ENCODE measurements around the gene ADAM33. TPM values are rescaled to one million over a fixed set of nuclear protein-coding genes. Genes with fewer than 3 reads are reported as not detected.

The ADAM33 gene
- total RNA-seq, 1 donor from 2014 or later: 3.0 TPM

DNA sequence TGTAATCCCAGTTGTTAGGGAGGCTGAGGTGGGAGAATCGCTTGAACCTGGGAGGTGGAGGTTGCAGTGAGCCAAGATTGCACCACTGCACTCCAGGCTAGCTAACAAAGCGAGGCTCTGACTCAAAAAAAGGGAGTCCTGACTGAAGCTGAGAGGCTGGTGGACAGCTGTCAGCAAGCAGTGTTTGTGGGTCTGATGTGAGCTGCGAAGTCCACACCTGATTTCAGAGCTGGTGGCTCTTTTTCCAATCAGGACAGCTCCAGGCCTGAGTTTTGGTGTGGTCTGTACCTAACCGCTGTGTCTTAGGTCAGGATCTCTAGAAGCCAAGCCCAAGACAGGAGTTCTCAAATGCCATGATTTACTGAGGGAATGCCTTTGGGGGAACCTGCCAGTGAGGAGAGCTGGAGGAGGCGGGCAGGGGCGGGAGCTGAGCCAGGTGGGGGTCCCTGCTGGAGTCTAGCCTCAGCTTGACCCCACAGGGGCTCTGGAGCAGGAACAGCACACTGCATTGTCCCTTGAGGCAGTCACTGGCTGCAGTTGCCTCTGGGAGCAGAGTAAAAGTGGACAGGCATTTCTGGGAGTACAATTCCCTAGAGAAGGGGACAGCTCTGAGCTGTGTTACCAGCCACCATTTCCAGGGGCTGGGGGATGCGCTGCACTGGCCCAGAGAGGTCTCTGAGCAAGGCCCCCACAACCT is 23.6 kb downstream of the ADAM33 start:
- intact Hi-C loops (cut with DNase I): no loop called here
- peak; percentile 35 for DNase-seq (ENCODE audit: low spot score)

DNA sequence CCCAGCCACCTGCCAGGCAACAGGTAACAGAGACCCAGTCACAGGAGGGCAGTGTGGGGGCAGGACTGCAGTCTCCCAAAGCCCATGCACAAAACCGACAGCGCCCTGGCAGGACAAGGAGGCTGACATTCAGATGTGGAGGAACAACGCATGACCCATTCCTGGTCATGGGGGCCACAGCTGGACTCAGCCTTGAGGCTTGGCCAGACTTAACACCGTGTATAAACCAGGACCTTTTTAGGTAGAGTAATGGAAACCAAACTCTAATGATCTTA is 26.7 kb downstream of the ADAM33 start:
- intact Hi-C loops (cut with DNase I): no loop called here
- DNase-seq (ENCODE audit: low spot score): peak; percentile 29

DNA sequence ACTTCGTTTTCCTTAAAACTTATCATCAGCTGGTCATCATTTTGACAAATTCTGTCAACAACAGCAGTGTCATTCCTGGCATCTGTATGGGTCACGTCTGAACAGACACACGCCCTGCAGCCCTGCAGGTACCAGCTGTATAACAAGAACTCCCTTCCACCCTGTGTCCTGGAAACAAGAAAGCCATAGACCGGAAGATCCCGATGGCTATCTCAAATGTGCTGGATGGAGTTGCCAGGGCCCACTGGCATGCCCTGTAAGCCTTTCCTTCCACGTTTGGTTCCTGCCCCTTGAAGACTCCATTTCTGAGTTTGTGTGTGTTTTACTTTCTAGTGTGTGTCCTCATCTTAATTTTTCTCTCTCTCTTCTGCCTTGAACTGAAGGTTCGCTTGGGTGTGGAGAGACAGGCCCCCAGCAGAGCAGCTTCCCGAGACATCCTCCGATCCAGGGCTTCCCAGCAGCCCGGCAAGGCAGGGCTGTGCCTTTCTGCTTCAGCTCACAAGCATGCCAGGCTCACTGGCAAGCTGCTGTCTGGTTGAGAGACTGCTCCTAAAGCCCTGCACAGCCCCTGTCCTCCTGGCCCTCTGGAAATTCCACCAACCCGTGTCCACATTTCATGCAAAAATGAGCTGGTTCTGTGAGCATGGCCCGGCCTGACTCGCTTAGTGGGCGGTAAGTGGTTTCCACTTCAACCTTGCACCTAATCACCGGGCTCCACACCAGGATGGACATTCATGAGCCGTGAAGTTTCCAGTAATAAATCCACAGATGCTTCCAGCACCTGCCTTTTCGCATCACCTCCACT is 27.3 kb downstream of the ADAM33 start:
- peak; percentile 72 for DNase-seq (ENCODE audit: low spot score)
- intact Hi-C loops (cut with DNase I): no loop called here

DNA sequence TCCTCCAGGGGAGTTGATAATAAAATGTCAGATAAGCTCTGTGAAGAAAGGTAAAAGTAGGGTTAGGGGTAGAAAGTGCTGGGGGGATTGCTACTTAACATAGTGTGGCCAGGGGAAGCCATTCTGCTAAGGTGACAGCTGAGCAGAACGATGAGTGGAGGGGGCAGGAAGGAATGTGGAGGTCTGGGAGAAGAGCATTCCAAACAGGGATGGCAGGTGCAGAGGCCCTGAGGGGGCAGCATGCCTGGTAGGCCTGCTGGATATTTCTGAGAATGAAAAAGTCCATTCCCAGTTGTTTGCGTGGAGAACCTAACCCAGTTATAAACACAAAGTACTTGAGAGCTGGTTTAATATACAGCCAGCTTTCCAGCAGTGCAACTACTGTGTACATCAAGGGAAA is 27.9 kb downstream of the ADAM33 start:
- intact Hi-C loops (cut with DNase I): no loop called here
- DNase-seq (ENCODE audit: low spot score): no peak

DNA sequence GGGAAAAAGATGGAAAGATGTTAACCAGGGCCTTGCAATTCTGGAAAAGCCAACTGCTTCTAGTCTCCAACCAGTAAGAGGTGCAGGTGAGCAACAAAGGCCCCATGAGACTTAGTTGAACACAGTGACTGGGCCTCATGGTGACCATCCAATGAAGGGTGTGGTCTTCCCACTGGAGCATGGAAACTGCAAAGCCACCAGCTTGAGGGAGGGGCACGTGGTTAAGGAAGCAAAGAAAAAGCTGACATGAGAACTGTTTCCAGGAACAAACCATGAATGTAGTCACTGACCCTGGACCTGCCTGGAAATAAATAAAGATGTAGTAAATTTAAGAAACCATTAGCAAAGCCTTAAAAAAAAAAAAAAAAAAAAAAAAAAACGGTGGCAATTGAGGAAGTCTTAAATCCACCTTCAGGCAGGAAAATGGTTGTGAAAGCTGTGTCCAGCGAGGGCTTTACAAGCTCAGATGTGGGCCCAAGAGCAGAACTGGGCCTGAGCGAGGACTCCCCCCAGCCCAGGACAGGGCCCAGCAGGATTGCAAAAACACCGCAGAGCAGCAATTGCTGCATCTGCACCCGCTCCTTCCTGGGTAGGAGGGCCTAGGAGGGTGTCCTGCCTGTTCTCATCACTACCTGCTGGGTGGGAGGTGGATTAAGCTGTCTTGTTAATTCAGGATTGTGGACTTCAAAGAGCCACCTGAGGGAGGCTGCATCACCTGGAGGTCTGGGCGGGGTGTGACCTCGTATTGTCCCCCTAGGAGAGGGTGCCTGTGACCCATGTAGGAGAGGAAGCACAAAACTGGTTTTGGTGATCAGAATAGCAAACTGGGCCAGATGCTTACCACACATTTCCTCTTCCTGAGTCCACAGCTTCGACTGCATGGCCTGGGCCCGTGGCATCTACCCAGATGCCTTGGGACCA is 28.9 kb downstream of the ADAM33 start:
- peak; percentile 60 for DNase-seq (ENCODE audit: low spot score)
- intact Hi-C loops (cut with DNase I): no loop called here

DNA sequence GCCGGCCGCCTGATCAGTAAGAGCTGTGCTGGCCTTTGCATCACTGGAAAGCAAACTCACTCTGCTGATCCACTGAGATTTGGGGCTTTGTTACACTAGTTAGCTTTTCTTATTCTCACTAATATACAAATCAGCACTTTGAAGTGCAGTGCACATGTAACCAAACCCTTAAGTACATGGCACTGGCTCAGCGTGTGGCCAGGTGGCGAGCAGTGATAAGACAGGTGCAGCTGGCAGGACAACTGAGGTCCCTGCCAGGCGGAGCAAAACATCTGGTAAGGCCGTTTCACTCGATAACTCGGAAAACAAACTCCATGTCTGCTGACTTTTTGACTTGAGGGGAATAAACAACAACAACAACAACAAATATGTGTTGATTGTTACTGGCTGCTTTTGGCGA is 29.6 kb downstream of the ADAM33 start:
- peak; percentile 10 for DNase-seq (ENCODE audit: low spot score)
- intact Hi-C loops (cut with DNase I): no loop called here

DNA sequence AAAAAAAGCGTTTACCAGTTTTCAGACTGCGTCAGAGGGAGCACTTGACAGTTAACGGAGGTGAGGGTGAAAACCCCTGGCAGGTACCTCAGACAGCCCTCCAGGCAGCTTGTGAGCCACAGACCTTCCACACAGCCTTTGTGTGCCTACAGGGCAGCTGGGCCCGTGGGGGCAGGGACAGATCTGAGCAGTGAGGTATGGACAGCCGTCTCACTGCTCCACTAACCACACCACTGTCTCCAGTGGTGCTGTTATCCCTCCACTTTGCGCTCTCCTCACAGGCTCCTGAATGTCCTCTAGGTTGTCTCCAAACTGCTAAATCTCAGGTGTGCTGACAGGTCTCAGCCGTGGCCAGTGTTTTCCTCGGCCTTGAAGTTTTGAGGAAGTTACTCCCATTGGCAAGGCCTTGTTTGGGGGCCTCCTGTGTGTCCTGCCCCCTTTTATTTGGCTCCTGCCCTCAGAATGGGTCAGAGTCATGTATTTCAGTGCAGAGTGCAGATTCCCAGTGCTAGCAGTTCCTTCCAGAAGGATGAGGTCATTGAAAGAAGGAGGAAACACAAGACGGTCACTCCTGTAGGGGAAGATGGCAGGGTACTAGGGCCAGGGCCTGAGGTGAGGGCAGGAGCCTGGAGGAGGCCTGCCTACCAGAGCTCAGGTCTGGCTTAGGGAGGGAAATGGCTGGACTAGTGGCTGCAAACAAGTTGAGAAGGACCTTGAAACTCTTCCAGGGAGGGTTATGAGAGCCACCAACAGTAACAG is 30.4 kb downstream of the ADAM33 start:
- intact Hi-C loops (cut with DNase I): no loop called here
- peak; percentile 38 for DNase-seq (ENCODE audit: low spot score)

DNA sequence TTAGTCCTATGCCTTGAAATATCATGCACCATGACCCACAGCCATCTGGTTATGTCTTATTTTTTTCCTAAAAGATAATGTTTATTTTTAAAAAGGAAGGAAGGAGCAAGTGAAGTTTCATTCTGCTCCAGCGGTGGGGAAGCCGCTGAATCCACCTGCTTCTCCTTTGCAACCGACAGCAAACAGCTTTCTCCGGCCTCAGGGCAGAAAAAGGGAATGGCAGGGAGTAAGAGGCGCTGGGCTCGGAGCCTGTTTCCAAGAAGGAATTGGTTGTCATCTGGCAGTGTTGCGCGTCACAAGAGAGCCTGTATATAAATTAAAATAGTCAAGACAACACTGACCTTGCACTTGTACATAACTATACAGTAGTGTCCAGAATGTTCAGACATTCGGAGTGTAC is 32.9 kb downstream of the ADAM33 start:
- intact Hi-C loops (cut with DNase I): no loop called here

DNA sequence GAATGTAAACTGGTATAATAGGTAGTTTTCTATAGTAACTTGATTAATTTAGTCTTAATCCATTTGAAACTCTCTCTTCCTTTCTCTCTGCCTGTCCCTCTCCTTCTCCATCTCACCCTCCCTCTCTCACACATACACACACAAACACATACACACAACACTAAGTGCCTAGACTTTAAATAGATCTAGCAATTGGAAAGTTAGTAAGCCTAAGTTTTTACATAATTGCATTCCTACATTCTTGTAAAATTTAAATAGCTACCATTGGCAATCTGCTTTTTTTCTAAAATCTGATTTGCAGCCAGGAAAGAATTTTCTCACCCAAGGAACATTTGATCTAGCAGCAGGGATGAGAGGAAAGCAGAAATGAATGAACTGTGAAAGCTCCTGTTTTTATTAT is 34.3 kb downstream of the ADAM33 start:
- intact Hi-C loops (cut with DNase I): no loop called here
- no peak for DNase-seq (ENCODE audit: low spot score)

More for the DNA sequence above, 32.9 kb downstream of the ADAM33 start:
- peak; percentile 22 for DNase-seq (ENCODE audit: low spot score)

DNA sequence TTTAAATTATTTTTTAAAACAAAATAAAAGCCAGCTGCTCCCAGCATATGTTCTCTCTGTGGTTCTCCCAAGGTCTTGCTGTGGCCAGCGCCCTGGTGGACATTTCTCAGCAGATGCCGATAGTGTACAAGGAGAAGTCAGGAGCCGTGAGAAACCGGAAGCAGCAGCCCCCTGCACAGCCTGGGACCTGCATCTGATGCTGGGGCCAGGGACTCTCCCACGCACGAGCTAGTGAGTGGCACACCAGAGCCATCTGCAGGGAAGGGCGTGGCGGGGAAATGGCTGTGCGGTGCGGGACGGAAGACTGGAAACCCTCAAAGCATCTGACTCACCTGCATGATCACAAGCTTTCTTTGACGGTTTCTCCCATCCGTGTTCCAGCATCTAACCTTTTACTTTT is 35.2 kb downstream of the ADAM33 start:
- intact Hi-C loops (cut with DNase I): no loop called here
- DNase-seq (ENCODE audit: low spot score): peak; percentile 44

DNA sequence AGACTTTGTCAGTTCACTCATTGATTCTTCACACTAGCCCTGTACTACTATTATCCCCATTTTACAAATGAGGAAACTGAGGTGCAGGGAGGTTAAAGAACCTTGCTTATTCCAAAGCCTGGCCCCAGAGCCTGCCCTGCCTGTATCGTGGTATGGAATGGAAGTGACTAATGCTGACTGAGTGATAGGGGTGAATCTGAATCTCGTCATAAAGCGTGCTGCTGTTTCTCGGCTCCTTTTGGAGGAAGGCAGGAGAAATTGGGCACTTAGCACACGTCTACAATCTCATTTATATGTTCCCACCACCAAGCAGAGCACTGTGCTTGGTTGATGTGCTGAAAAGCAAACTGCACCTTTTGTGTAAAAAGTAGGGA is 35.8 kb downstream of the ADAM33 start:
- intact Hi-C loops (cut with DNase I): no loop called here
- no peak for DNase-seq (ENCODE audit: low spot score)

DNA sequence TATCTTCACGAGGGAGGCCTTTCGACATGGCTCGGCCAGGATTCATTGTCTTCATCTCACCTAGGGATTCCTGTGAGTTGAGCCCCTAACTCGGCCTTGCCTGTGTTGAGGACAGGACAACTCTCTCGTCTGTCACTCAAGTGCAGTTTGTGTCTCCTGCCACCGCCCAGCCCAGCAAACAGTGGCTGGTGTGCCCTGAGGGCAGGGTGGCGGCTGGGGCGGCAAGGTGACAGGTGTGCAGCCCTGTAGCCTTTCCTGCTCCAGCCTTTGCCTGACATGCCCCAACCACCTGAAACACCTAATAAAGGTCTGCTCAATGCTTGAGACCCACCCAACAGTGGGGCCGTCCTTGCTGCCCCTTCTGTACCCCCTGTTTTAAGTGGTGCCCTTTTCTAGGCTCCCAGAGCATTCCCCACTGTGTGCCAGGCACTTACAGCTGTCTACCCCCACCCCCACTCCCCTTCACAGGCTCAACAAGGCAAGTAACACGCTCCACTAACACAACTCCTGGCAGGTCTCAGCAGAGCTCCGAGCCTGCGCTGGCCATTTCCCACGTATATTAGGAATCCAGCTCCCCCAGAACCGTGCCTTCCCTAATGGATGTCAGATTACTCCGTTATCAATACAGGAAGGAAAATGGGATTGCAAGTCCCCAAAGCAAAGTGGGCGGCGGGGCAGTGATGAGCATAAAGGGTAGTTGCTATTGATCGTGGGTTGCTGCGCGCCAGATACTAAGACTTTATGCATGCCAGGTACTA is 36.3 kb downstream of the ADAM33 start:
- intact Hi-C loops (cut with DNase I): no loop called here
- DNase-seq (ENCODE audit: low spot score): peak; percentile 63

DNA sequence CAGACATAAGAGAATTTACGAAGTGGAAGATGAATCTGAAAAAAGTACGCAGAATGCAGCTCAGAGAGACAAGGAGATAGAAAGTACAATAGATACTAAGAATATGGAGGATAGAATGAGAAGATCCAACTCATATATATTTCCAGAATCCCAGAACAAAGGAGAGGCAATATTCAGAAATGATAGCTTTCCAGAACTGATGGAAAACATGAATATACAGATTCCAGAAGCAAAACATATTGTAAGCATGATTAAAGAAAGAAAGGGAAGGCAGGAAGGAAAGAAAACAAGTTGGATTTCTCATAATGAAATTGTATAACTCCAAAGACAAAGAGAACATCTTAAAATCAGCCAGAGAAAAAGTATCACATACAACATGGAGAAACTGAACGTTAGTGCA is 41.6 kb downstream of the ADAM33 start:
- no peak for DNase-seq (ENCODE audit: low spot score)
- intact Hi-C loops (cut with DNase I): no loop called here

DNA sequence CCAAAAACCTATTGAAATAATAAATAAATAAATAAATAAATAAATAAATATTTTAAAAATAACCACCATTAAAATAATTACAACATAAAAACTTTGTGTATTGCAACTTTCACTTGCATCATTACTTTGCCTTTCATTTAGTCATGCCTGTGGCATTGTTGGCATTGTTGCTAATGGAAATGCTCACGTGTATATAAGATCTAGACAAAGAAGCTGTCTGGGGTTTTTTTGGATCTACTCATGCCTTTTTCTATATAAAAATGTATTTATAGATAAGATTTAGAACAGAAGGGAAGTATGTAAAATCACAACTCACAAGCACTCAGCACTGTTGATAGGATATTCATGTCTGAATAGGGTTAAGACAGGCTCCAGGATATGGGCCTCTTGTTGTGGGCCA is 46.5 kb downstream of the ADAM33 start:
- no peak for DNase-seq (ENCODE audit: low spot score)
- intact Hi-C loops (cut with DNase I): no loop called here

DNA sequence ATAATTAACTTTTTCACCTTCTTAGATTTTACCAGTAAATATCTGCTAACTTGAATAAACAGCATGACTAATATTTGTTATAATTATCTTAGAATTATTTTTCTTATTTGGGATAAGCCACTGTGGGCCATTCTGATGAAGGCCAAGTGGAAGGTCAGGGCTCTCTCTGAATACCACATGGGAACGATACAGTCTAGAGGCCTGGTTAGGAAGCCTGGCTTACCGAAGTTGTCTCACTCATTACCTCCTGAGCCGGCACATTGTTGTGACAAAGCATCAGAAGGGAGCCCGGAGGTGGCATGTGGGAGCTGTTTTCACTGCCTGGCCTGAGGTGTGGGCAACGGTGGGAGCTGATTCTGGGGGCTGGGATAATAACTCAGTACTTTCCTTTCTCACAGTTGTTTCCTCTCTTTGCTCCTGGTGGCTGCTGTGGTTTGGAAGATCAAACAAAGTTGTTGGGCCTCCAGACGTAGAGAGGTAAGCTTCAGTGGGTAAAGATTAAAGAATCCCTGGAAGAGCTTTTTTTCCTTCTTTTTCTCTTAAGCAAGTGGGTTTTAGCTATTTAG is 47.8 kb downstream of the ADAM33 start:
- intact Hi-C loops (cut with DNase I): no loop called here

DNA sequence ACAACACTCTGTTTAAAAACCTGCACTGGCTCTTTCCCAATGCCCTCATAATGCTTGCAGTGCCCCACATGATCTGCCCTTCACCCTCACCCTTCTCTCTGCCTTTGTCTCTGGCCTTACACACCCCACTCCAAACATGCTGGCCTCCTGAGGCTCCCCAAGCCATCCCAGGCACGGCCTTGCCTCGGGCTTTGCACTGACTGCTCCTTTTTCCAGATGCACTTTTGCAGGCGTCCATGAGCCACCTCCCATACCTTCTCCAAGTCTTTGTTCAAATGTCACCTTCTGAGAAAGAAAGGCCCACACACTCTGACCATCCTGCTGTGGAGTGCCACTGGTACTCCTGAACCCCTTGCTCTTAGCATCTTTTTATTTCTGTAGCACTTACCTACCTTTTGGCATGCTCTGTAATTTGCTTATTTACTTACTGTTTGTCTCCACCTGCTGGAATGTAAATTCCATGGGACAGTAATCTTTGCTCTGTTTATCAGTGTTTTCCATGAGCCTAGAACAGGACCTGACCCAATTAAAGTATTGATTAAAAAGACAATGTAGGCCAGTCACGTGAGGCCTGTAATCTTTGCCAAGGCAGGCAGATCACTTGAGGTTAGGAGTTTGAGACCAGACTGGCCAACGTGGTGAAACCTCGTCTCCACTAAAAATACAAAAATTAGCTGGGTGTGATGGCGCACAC is 49.4 kb downstream of the ADAM33 start:
- DNase-seq (ENCODE audit: low spot score): no peak
- intact Hi-C loops (cut with DNase I): no loop called here

More for the DNA sequence above, 47.8 kb downstream of the ADAM33 start:
- DNase-seq (ENCODE audit: low spot score): no peak

DNA sequence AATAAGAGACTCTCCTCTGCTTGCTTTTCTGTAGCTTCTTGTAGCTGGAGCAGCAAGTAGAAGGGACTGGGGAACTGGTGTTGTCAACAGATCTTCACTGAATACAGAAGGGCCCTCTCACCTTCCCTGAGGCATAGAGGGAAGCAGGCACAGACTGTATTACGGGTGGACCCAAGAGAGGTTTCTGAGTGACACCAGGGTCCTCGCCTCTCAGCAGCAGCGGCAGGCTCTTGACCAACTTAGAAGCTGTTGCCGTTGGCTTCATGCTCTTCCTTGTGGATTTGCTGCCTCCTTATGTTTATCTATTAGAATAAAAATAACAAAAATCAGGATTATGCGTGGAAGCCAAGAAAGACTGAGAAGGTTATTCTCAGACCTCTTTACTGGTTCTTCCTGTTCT is 50.3 kb downstream of the ADAM33 start:
- no peak for DNase-seq (ENCODE audit: low spot score)
- intact Hi-C loops (cut with DNase I): no loop called here

DNA sequence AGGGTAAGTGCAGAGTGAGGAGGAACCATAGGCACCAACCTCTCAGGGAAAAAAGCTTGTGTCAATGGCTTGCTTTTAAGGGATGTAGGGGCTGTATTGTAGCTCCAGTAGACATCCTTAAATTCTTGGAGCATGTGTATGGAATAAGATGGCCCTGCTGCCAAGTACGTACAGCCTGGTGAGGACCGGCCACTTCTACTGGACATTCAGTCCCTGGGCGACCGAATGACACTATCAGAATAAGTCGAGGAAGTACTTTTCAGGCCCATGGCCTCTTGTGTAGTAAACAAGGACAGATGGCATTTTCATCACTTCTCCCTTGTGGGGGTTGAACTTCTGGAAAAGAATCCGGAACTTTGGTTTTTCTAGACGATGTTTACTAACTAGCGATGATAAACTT is 51.4 kb downstream of the ADAM33 start:
- intact Hi-C loops (cut with DNase I): no loop called here
- no peak for DNase-seq (ENCODE audit: low spot score)
